ENCODE results near the gene STAB1.

GRCh38 chr3:52489453-52489852, 5.7 kb upstream of the STAB1 start:
- TF ChIP-seq CTCF (CRISPR knock-in tag; IDR thresholded peaks at IDR 0.05) (no peak), RAD51 (IDR thresholded peaks at IDR 0.05; ENCODE audit: borderline replicate concordance) (no peak), MAFK (conservative IDR thresholded peaks at IDR 0.05 in 1 of 2, IDR thresholded peaks at IDR 0.05 in 1 of 2; ENCODE audit: low read length in 2 of 2) (no peak), EZH2 (conservative IDR thresholded peaks at IDR 0.05; ENCODE audit: low read depth, low read length) (no peak), SIN3A (IDR thresholded peaks at IDR 0.05; ENCODE audit: borderline replicate concordance, low read depth, low read length) (no peak), CREB1 (IDR thresholded peaks at IDR 0.05) (no peak), CREB1 (CRISPR knock-in tag; IDR thresholded peaks at IDR 0.05) (no peak), ZNF740 (CRISPR knock-in tag; IDR thresholded peaks at IDR 0.05) (no peak), ZSCAN22 (CRISPR knock-in tag; IDR thresholded peaks at IDR 0.05) (no peak), KLF11 (CRISPR knock-in tag; IDR thresholded peaks at IDR 0.05) (no peak), POLR2G (IDR thresholded peaks at IDR 0.05; ENCODE audit: low read depth, low read length) (no peak), HCFC1 (IDR thresholded peaks at IDR 0.05; ENCODE audit: low read depth, low read length) (no peak), ZNF691 (CRISPR knock-in tag; IDR thresholded peaks at IDR 0.05; ENCODE audit: borderline replicate concordance, low read depth) (no peak), ZNF720 (CRISPR knock-in tag; IDR thresholded peaks at IDR 0.05) (no peak)

All from HepG2 (cell line).